A673 (cell line): ENCODE data around the gene SPTLC2. TPM values are rescaled to one million over a fixed set of nuclear protein-coding genes. Genes with fewer than 3 reads are reported as not detected.

Experiments used
- BruUV-seq: library from RNA; stranded (reverse); fragments of 400-500 nt; replicated peaks from 2 replicates; lab custom pipeline; 2021; lab: Mats Ljungman, UMichigan
- CTCF ChIA-PET: fragments of 300-600 bp; sonication (Branson Sonifier 250); formaldehyde crosslinking; loops from one replicate; lab custom pipeline; 2022; ENCODE audit warnings: antibody characterized with exemption; lab: Charles Lee
- POLR2A ChIA-PET: fragments of 300-600 bp; sonication (Branson Sonifier 250); formaldehyde crosslinking; loops from one replicate; lab custom pipeline; 2022; ENCODE audit warnings: antibody characterized with exemption; ENCODE audit not compliant: low non-redundant PET; lab: Charles Lee
- DNase-seq: peaks from one replicate; pipeline ENCODE4 v3.0.0-alpha.2; 2015; ENCODE audit warnings: low spot score
- H3K27ac ChIP-seq: fragments of 200-600 bp; sonication (generic); 2 replicates; pipeline ENCODE4 v1.5.1; 2016; ENCODE audit warnings: mixed run types, low read depth, mild to moderate bottlenecking, mixed read lengths, antibody characterized with exemption, low read length; ENCODE audit not compliant: poor library complexity, severe bottlenecking
- H3K27me3 ChIP-seq: fragments of 200-600 bp; sonication (generic); replicated peaks from 2 replicates; pipeline ENCODE4 v1.6.1; 2017; ENCODE audit warnings: mixed run types, low read depth, mild to moderate bottlenecking, mixed read lengths, antibody characterized with exemption, low read length; ENCODE audit not compliant: insufficient read depth, poor library complexity
- H3K36me3 ChIP-seq: fragments of 200-600 bp; sonication (generic); 2 replicates; pipeline ENCODE4 v1.6.1; 2016; ENCODE audit warnings: mixed run types, mild to moderate bottlenecking, mixed read lengths, antibody characterized with exemption, low read length; ENCODE audit not compliant: insufficient read depth, poor library complexity, severe bottlenecking
- H3K4me1 ChIP-seq: fragments of 200-600 bp; sonication (generic); 2 replicates; pipeline ENCODE4 v1.6.1; 2017; ENCODE audit warnings: mixed run types, mild to moderate bottlenecking, mixed read lengths, antibody characterized with exemption, low read length; ENCODE audit not compliant: insufficient read depth, poor library complexity, severe bottlenecking
- H3K4me3 ChIP-seq: fragments of 200-600 bp; sonication (generic); 2 replicates; pipeline ENCODE4 v1.5.1; 2016; ENCODE audit warnings: low read depth, mixed run types, mild to moderate bottlenecking, mixed read lengths, low read length; ENCODE audit not compliant: poor library complexity, severe bottlenecking
- H3K9me3 ChIP-seq: fragments of 200-600 bp; sonication (generic); 2 replicates; pipeline ENCODE4 v1.6.1; 2016; ENCODE audit warnings: mixed run types, low read depth, mild to moderate bottlenecking, mixed read lengths, antibody characterized with exemption, low read length; ENCODE audit not compliant: poor library complexity, severe bottlenecking
- CTCF ChIP-seq: fragments of 300-800, 200-600 bp; sonication (generic); conservative IDR thresholded peaks from 2 replicates; pipeline ENCODE4 v1.5.1; 2017; ENCODE audit warnings: low read depth, mild to moderate bottlenecking, antibody characterized with exemption, low read length, moderate library complexity, mixed read lengths
- EZH2 ChIP-seq: fragments of 200-600 bp; sonication (generic); IDR thresholded peaks from 2 replicates; pipeline ENCODE4 v1.6.1; 2017; ENCODE audit warnings: borderline replicate concordance, low read depth, mild to moderate bottlenecking, mixed read lengths, antibody characterized with exemption, low read length; ENCODE audit not compliant: poor library complexity, severe bottlenecking
- intact Hi-C: fragments of 100-400 bp; cut with micrococcal nuclease; formaldehyde crosslinking; loops from one replicate; pipeline ENCODE4 v1.10.0; 2022; ENCODE audit not compliant: unreplicated experiment
- total RNA-seq: library from RNA; stranded (reverse); gene quantifications from 2 replicates; pipeline ENCODE4 v1.2.3, GENCODE V29; 2021

The SPTLC2 gene
- total RNA-seq, 1 experiment from 2014 or later: 17.3 TPM

- Histone ChIP-seq H3K4me1 (peaks cover 4% of the 10 kb centered on the region), H3K9me3 (no peaks in the 10 kb centered on the region), H3K36me3 (no peaks in the 10 kb centered on the region), H3K4me3 (no peak overlapping the region), H3K27ac (no peak overlapping the region), H3K27me3 (no peaks in the 10 kb centered on the region)
- TF ChIP-seq EZH2: no peak
- no peak for TF ChIP-seq CTCF
- BruUV-seq: no TSS peak
- ChIA-PET POLR2A (no interaction called here), CTCF (no interaction called here)
- intact Hi-C loops: no loop called here
- no peak for DNase-seq
Observed at GRCh38 chr14:77491056-77491455, 125.4 kb downstream of the SPTLC2 start.

- TF ChIP-seq EZH2 (no peak), CTCF (no peak)
- ChIA-PET CTCF (no interaction called here), POLR2A (no interaction called here)
- H3K4me3 ChIP-seq: no peak overlapping the region
- no TSS peak for BruUV-seq
- intact Hi-C loops: no loop called here
- no peaks in the 10 kb centered on the region for H3K27me3 ChIP-seq
- H3K9me3 ChIP-seq: no peaks in the 10 kb centered on the region
- H3K36me3 ChIP-seq: no peaks in the 10 kb centered on the region
- H3K4me1 ChIP-seq: peaks cover 3% of the 10 kb centered on the region
- no peak for DNase-seq
- H3K27ac ChIP-seq: no peak overlapping the region
Observed at GRCh38 chr14:77490347-77490986, 126.0 kb downstream of the SPTLC2 start.

GRCh38 chr14:77489041-77489440, 127.4 kb downstream of the SPTLC2 start:
- H3K9me3 ChIP-seq: no peaks in the 10 kb centered on the region
- no peaks in the 10 kb centered on the region for H3K27me3 ChIP-seq
- TF ChIP-seq EZH2: no peak
- TF ChIP-seq CTCF: no peak
- no peak overlapping the region for H3K4me3 ChIP-seq
- no peaks in the 10 kb centered on the region for H3K4me1 ChIP-seq
- intact Hi-C loops: no loop called here
- H3K36me3 ChIP-seq: no peaks in the 10 kb centered on the region
- no peak overlapping the region for H3K27ac ChIP-seq
- DNase-seq: no peak
- BruUV-seq: no TSS peak
- POLR2A ChIA-PET: no interaction called here
- CTCF ChIA-PET: no interaction called here
